Brain microvascular endothelial cell (primary cell): ENCODE results near the gene HADH.
"Not testable (repeated sequence)": the region's sequence is repeated elsewhere in the genome, so short reads cannot be mapped to it uniquely, and the experiment has no call there.

Experiments
- DNase-seq: peaks from one replicate; pipeline ENCODE4 v3.0.0-alpha.2; 2020
- H3K27ac ChIP-seq: fragments of 250-450 bp; sonication (Bioruptor Pico); 2 replicates; pipeline ENCODE4 v1.5.1; 2020; ENCODE audit warnings: mild to moderate bottlenecking, moderate library complexity
- H3K27me3 ChIP-seq: fragments of 250-450 bp; sonication (Bioruptor Pico); replicated peaks from 2 replicates; pipeline ENCODE4 v1.5.1; 2020; ENCODE audit warnings: mild to moderate bottlenecking
- H3K36me3 ChIP-seq: fragments of 250-450 bp; sonication (Bioruptor Pico); replicated peaks from 2 replicates; pipeline ENCODE4 v1.5.1; 2020; ENCODE audit warnings: mild to moderate bottlenecking
- H3K4me3 ChIP-seq: 2 replicates; pipeline ENCODE4 v1.5.1; 2011; ENCODE audit warnings: low read depth, mild to moderate bottlenecking, control low read depth, low read length, moderate library complexity
- in situ Hi-C: cut with HindIII; loops from 2 replicates; pipeline ENCODE4 v1.10.0; 2017; ENCODE audit warnings: low sequenced_read_pairs, low pct_ligation_motif_present
- TF ChIP-seq, protein P1 (sequence below): IDR thresholded peaks from 2 replicates; pipeline ENCODE4 v1.5.1; 2011; ENCODE audit warnings: low read depth, mild to moderate bottlenecking, moderate library complexity, low read length, control low read depth, inconsistent platforms; ENCODE audit errors: missing control alignments

The HADH gene

DNA sequence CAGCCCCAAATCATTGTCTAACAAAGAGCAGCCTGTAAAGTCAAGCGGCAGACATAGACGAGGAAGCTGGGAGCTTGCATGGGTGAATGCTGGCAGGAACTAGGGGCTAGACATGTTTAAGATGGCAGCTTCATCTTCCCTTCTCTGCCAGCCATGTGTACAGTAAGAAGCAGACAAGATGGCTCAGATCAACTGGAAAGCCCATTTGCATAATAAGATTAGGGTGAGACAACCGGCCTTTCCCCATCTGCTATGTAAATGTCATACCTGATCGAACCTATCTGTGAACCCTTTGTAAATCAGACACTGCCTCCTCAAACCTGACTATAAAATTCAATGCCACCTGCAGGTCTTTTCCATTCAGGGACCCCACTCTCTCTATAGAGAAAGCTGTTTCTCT, 22.8 kb upstream of the HADH start:
- Histone ChIP-seq H3K36me3 (no peaks in the 10 kb centered on the region), H3K27me3 (no peaks in the 10 kb centered on the region), H3K27ac (no peak overlapping the region), H3K4me3 (no peak overlapping the region)
- in situ Hi-C loops = no loop called here
- DNase-seq = no peak
- TF ChIP-seq, protein P1, sequence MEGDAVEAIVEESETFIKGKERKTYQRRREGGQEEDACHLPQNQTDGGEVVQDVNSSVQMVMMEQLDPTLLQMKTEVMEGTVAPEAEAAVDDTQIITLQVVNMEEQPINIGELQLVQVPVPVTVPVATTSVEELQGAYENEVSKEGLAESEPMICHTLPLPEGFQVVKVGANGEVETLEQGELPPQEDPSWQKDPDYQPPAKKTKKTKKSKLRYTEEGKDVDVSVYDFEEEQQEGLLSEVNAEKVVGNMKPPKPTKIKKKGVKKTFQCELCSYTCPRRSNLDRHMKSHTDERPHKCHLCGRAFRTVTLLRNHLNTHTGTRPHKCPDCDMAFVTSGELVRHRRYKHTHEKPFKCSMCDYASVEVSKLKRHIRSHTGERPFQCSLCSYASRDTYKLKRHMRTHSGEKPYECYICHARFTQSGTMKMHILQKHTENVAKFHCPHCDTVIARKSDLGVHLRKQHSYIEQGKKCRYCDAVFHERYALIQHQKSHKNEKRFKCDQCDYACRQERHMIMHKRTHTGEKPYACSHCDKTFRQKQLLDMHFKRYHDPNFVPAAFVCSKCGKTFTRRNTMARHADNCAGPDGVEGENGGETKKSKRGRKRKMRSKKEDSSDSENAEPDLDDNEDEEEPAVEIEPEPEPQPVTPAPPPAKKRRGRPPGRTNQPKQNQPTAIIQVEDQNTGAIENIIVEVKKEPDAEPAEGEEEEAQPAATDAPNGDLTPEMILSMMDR = no peak

- H3K27me3 ChIP-seq, H3K4me3 ChIP-seq, DNase-seq, H3K36me3 ChIP-seq, in situ Hi-C loops, H3K27ac ChIP-seq: not testable (repeated sequence)
Observed at GRCh38 chr4:107967519-107967918, 22.2 kb upstream of the HADH start.

DNA sequence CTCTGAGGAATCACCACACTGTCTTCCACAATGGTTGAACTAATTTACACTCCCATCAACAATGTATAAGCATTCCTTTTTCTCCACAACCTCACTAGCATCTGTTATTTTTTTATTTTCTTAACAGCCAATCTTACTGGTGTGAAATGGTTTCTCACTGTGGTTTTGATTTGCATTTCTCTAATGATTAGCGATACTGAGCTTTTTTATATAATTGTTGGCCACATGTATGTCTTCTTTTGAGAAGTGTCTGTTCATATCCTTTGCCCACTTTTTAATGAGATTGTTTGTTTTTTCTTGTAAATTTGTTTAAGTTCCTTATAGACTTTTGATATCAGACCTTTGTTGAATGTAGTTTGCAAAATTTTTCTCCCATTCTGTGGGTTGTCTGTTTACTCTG, 21.8 kb upstream of the HADH start:
- H3K4me3 ChIP-seq, H3K36me3 ChIP-seq, DNase-seq, in situ Hi-C loops, H3K27ac ChIP-seq, H3K27me3 ChIP-seq: not testable (repeated sequence)

DNA sequence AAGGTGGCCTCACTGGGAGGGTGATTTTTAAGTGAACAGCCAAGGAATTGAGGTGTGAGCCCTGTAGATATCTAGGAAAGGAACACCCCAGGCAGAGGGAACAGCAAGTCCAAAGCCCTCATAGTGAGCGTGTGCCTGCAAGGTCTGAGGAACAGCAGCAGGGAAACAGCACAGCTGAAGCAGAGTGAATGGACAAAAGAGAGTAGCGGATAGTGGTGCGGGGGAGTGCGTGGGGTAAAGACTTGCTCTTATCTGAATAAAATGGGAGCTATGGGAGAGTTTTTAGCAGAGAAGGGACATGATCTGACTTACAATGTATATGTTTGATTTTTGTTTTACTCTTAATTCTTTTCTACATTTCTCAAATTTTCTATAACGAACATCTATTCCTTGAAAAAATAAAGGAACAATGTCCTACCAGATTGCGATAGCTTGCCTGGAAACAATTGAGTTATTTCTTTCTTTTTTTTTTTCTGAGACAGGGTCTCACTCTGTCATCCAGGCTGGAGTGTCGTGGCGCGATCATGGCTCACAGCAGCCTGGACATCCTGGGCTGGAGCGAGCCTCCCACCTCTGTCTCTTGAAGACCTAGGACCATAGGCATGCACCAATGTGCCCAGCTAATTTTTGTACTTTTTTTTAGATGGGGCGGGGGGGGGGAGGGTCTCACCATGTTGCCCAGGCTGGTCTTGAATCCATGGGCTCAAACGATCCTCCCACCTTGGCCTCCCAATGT, 19.5 kb upstream of the HADH start:
- in situ Hi-C loops = no loop called here
- no peak overlapping the region for H3K27ac ChIP-seq
- no peaks in the 10 kb centered on the region for H3K36me3 ChIP-seq
- no peak for DNase-seq
- no peaks in the 10 kb centered on the region for H3K27me3 ChIP-seq
- TF ChIP-seq, protein P1 = no peak
- no peak overlapping the region for H3K4me3 ChIP-seq

GRCh38 chr4:107972605-107973004, 17.1 kb upstream of the HADH start:
- no peaks in the 10 kb centered on the region for H3K36me3 ChIP-seq
- no peak for DNase-seq
- TF ChIP-seq, protein P1 = no peak
- in situ Hi-C loops = no loop called here
- H3K4me3 ChIP-seq = no peak overlapping the region
- H3K27me3 ChIP-seq = no peaks in the 10 kb centered on the region
- no peak overlapping the region for H3K27ac ChIP-seq

- Histone ChIP-seq H3K4me3 (no peak overlapping the region), H3K36me3 (no peaks in the 10 kb centered on the region), H3K27me3 (no peaks in the 10 kb centered on the region), H3K27ac (no peak overlapping the region)
- DNase-seq = no peak
- in situ Hi-C loops = no loop called here
- TF ChIP-seq, protein P1 = no peak
Observed at GRCh38 chr4:107974523-107974922, 15.2 kb upstream of the HADH start.

- in situ Hi-C loops = no loop called here
- Histone ChIP-seq H3K4me3 (no peak overlapping the region), H3K27me3 (no peaks in the 10 kb centered on the region), H3K36me3 (no peaks in the 10 kb centered on the region), H3K27ac (no peak overlapping the region)
- TF ChIP-seq, protein P1 = no peak
- no peak for DNase-seq
Observed at GRCh38 chr4:107977482-107977881, 12.2 kb upstream of the HADH start.
